ENCODE results near the gene TUT7.

The TUT7 gene

DNA sequence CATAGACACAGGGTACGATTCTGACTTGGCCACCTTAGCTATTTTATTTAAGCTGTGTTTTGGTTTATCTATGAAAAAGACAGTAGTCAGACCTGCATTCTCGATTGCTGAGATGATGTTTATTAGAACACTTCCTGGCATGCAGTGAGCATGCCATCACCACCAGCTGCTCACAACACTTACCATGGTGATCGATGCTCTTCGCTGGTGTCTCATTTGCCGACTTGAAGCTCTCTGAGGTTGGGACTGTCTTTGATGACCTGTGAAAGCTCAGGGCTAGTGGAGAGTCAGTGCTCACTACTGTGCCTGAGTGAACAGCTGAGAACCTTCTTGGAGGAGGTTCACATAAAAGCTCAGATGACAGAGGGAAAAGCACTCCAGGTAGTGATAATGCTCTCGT is 90.3 kb downstream of the TUT7 start:
- Mint-ChIP-seq H3K4me1 (ENCODE audit: low read depth) (peaks cover 7% of the 10 kb centered on the region), H3K9me3 (no peaks in the 10 kb centered on the region), H3K27ac (no peak overlapping the region), H3K4me3 (no peak overlapping the region), H3K36me3 (ENCODE audit: low read depth) (peaks cover 38% of the 10 kb centered on the region), H3K27me3 (no peaks in the 10 kb centered on the region)

DNA sequence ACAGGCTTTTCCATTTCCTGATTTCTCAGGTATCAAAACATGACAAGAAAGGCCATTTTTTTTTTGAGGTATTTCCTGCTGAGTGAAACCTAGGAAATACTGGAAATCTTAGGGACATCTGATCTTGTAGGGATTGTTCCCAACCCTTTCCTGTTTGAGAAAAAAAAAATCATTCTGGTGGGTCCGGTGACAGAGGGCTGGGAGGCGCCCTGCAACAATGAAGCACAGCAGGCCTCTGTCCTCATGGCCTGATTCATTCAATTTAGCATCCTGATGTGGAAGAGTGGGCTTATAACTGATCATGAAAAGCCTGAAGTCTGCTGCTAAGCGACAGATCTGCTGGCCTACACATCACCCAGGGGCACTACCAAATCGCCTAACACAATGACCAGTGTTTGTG is 91.7 kb downstream of the TUT7 start:
- Mint-ChIP-seq H3K9me3 (no peaks in the 10 kb centered on the region), H3K4me1 (ENCODE audit: low read depth) (peaks cover 7% of the 10 kb centered on the region), H3K36me3 (ENCODE audit: low read depth) (peaks cover 33% of the 10 kb centered on the region), H3K27ac (no peak overlapping the region), H3K27me3 (no peaks in the 10 kb centered on the region), H3K4me3 (no peak overlapping the region)

DNA sequence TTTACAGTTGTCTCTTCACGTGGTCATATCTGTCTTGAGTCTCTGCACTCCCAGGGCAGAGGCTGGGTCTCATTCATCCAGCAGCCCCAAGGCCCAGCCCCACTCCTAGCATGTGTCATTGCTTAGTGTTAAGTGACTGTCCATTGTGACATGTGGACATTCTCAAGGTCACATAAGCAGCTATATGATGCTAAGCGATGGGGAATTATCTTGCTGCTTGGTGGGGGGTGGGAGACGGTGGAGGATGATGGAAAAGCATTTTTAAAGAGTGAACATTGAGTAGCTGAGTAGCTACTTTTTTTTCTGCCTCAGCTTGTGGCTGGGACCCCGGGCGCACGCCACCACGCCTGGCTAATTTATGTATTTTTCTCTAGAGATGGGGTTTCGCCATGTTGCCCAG is 94.7 kb downstream of the TUT7 start, which contains the start of gene C9orf153:
C9orf153 (minus strand) TSS at position 101 of the 400 bp plus-strand sequence. CDS start 30,054 bp downstream, outside the sequence.
- no peaks in the 10 kb centered on the region for H3K4me1 Mint-ChIP-seq (ENCODE audit: low read depth)
- peaks cover 19% of the 10 kb centered on the region for H3K36me3 Mint-ChIP-seq (ENCODE audit: low read depth)
- H3K27me3 Mint-ChIP-seq: no peaks in the 10 kb centered on the region
- no peak within 1 kb of the TSS for H3K4me3 Mint-ChIP-seq
- H3K27ac Mint-ChIP-seq: no peak within 1 kb of the TSS
- no peaks in the 10 kb centered on the region for H3K9me3 Mint-ChIP-seq

DNA sequence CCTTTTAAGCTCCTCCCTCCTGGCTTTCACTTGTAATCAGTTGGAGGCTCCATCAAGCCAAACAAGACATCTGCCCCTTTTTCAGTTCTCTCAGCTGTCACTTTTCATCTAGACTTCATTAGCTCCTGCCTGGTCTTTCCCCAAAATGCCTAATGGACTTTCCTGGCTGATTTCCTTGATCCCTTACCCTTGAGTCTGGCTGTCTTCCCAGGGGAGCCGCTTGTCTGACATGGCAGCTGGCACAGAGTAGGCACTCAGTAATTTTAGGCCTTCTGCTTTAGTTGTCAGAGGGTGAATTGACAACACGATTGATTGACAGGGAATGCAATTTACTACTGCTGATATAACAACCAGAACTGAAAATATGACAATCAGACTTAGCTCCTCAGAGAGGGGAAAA is 96.8 kb downstream of the TUT7 start:
- no peak overlapping the region for H3K27ac Mint-ChIP-seq
- peaks cover 5% of the 10 kb centered on the region for H3K9me3 Mint-ChIP-seq
- H3K4me3 Mint-ChIP-seq: no peak overlapping the region
- peaks cover 9% of the 10 kb centered on the region for H3K36me3 Mint-ChIP-seq (ENCODE audit: low read depth)
- no peaks in the 10 kb centered on the region for H3K27me3 Mint-ChIP-seq
- H3K4me1 Mint-ChIP-seq (ENCODE audit: low read depth): no peaks in the 10 kb centered on the region

DNA sequence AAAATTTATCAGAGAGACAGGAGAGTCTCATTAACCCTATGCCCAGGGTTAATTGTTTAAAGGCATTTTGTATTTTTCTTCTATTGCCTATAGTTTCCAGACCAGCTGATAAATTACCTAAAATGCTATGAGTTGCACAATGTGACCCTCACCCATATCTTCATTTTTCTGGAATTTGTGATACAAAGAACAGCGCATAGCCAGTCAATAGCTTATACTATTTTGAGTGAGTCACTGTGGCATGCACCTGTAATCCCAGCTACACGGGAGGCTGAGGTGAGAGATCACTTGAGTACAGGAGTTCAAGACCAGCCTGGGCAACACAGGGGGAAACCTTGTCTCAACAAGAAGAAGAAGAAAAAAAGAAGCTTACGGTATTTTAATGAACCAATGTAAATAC is 97.6 kb downstream of the TUT7 start:
- no peak overlapping the region for H3K27ac Mint-ChIP-seq
- H3K4me1 Mint-ChIP-seq (ENCODE audit: low read depth): no peaks in the 10 kb centered on the region
- peaks cover 5% of the 10 kb centered on the region for H3K9me3 Mint-ChIP-seq
- no peak overlapping the region for H3K4me3 Mint-ChIP-seq
- H3K36me3 Mint-ChIP-seq (ENCODE audit: low read depth): peaks cover 8% of the 10 kb centered on the region
- H3K27me3 Mint-ChIP-seq: no peaks in the 10 kb centered on the region

DNA sequence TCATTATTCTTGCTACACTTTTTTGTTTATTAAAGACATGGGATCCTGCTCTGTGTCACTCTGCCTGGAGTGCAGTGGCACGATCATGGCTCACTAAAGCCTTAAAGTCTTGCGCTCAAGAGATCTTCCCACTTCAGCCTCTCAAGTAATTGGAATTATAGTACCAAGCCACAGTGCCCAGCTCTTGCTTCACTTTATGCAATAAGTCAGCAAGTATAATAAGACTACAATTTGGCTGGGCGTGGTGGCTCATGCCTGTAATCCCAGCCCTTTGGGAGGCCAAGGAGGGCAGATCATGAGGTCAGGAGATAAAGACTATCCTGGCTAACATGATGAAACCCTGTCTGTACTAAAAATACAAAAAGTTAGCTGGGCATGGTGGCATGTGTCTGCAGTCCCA is 100.6 kb downstream of the TUT7 start:
- H3K4me1 Mint-ChIP-seq (ENCODE audit: low read depth): no peaks in the 10 kb centered on the region
- H3K9me3 Mint-ChIP-seq: peaks cover 11% of the 10 kb centered on the region
- no peak overlapping the region for H3K27ac Mint-ChIP-seq
- peaks cover 8% of the 10 kb centered on the region for H3K36me3 Mint-ChIP-seq (ENCODE audit: low read depth)
- H3K27me3 Mint-ChIP-seq: no peaks in the 10 kb centered on the region
- no peak overlapping the region for H3K4me3 Mint-ChIP-seq

DNA sequence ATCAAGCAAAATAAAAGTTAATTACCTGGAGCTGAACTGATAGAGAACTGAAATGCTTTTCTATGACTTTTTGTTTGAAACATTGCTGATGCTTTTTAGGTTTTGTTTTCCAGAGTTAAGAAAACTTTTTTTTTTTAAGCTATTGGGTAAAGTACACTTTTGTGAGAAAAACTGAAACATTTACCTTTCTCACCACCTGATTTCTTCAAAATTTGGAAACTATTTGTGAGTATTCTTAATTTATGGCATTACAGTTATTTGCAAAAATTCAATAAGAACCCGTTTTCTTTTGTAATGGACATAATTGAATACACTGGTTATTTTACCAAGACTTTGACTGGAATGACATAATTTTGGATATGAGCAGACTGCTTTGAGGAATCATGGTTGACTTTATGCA is 101.3 kb downstream of the TUT7 start:
- no peak overlapping the region for H3K4me3 Mint-ChIP-seq
- peaks cover 8% of the 10 kb centered on the region for H3K36me3 Mint-ChIP-seq (ENCODE audit: low read depth)
- H3K9me3 Mint-ChIP-seq: peaks cover 11% of the 10 kb centered on the region
- no peaks in the 10 kb centered on the region for H3K4me1 Mint-ChIP-seq (ENCODE audit: low read depth)
- H3K27me3 Mint-ChIP-seq: peaks cover 1% of the 10 kb centered on the region
- no peak overlapping the region for H3K27ac Mint-ChIP-seq

DNA sequence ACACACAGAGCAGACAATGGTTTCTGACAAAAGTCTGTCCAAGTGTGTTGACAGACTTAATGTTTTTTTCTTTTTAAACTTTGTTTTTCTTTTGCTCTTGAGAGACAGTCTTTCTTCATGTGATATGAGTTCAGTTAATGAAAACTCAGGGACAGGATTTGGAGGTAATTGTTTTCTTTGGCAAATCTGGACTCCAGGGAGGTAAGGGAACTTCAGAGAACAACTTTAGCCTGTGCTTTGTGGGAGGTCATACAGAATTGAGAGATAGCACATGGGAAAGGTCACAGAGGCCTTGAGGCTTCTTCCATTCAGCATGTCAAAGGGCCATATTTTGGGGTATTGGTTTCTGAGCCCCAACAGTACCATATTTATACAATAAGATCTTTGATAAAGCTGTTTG is 104.1 kb downstream of the TUT7 start:
- H3K27ac Mint-ChIP-seq: no peak overlapping the region
- peaks cover 4% of the 10 kb centered on the region for H3K27me3 Mint-ChIP-seq
- peaks cover 11% of the 10 kb centered on the region for H3K9me3 Mint-ChIP-seq
- no peak overlapping the region for H3K4me3 Mint-ChIP-seq
- H3K4me1 Mint-ChIP-seq (ENCODE audit: low read depth): no peaks in the 10 kb centered on the region
- H3K36me3 Mint-ChIP-seq (ENCODE audit: low read depth): peaks cover 8% of the 10 kb centered on the region

DNA sequence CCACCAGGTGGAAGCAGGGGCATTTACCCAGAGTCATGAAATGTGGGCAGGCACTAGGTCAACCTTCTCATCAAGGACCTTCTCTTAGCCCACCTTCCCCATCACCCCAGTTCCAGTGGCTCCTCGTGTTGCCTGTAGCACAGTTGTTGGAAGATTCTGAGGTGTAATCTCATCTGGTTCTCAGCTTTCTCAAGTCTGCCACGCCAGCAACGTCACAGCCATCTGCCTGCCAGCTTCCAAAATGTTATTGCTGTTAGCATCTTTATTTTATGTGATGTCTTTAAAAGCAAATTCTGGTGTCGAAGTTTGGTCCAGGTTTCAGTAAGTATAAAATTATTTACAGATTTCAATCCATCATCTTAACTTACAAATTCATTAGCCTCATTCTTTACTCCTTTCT is 105.5 kb downstream of the TUT7 start:
- H3K4me3 Mint-ChIP-seq: no peak overlapping the region
- peaks cover 11% of the 10 kb centered on the region for H3K9me3 Mint-ChIP-seq
- no peaks in the 10 kb centered on the region for H3K4me1 Mint-ChIP-seq (ENCODE audit: low read depth)
- H3K27ac Mint-ChIP-seq: no peak overlapping the region
- H3K27me3 Mint-ChIP-seq: peaks cover 4% of the 10 kb centered on the region
- peaks cover 5% of the 10 kb centered on the region for H3K36me3 Mint-ChIP-seq (ENCODE audit: low read depth)

DNA sequence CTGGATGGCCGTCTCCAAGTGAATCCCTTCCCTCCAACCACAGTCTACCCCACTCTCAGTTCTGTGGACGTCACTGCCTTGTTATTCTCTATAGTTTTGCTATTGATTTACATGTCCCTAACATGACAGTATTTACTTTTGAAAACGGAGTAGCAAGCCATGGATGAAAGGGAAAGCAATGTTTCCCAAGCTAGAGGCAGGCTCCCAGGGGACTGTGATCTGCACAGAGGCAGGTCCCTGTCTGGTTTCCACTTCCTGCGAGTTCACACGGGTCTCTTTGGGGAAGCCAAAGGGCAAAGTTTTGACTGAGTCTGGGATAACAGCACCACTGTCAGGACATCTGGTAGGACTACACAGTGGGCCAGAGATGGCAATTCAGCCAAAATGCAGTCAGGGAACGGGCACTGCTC is 107.5 kb downstream of the TUT7 start:
- Mint-ChIP-seq H3K9me3 (peaks cover 6% of the 10 kb centered on the region), H3K36me3 (ENCODE audit: low read depth) (no peaks in the 10 kb centered on the region), H3K27ac (no peak overlapping the region), H3K4me1 (ENCODE audit: low read depth) (no peaks in the 10 kb centered on the region), H3K4me3 (no peak overlapping the region), H3K27me3 (peaks cover 4% of the 10 kb centered on the region)

DNA sequence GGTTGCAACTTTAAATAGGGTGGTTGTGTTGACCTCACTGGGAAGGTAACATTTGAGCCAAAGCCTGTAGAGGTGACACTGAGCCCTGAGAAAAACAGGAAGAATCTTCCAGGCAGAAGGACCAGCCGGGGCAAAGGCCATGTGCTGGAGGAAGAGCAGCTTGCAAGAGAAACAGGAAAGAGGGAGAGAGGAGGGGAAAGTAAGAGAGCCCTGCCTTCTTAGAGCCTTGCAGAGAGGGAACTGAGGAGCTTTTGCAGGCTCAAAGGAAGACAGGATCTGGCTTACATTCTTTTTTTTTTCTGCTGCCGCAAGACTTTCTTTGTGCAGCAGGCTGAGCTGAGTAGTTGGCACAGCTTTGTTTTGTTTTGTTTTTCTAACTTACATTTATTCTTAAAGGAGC is 112.1 kb downstream of the TUT7 start:
- Mint-ChIP-seq H3K9me3 (no peaks in the 10 kb centered on the region), H3K27ac (no peak overlapping the region), H3K27me3 (no peaks in the 10 kb centered on the region), H3K4me1 (ENCODE audit: low read depth) (peaks cover 4% of the 10 kb centered on the region), H3K4me3 (no peak overlapping the region), H3K36me3 (ENCODE audit: low read depth) (no peaks in the 10 kb centered on the region)

DNA sequence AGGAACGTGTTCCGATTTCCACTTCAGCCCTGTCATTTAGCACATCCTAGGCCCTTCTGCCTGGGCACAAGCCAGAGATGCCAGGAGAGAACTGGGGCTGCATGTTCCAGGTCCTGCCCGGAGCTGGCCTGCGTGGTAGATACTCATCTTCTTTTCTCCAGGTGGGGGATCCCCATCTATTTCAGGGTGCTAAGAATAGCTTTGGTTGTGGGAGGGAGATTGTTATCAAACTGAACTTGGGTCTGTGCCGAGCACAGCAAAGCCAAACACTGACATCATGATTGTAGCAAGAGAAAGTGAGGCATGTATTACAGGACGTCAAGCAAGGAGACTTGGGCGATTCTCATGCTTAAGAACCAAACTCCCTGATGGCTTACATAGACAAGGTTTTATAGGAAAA is 113.0 kb downstream of the TUT7 start:
- Mint-ChIP-seq H3K36me3 (ENCODE audit: low read depth) (no peaks in the 10 kb centered on the region), H3K27ac (no peak overlapping the region), H3K4me1 (ENCODE audit: low read depth) (peaks cover 4% of the 10 kb centered on the region), H3K27me3 (no peaks in the 10 kb centered on the region), H3K4me3 (no peak overlapping the region), H3K9me3 (no peaks in the 10 kb centered on the region)

DNA sequence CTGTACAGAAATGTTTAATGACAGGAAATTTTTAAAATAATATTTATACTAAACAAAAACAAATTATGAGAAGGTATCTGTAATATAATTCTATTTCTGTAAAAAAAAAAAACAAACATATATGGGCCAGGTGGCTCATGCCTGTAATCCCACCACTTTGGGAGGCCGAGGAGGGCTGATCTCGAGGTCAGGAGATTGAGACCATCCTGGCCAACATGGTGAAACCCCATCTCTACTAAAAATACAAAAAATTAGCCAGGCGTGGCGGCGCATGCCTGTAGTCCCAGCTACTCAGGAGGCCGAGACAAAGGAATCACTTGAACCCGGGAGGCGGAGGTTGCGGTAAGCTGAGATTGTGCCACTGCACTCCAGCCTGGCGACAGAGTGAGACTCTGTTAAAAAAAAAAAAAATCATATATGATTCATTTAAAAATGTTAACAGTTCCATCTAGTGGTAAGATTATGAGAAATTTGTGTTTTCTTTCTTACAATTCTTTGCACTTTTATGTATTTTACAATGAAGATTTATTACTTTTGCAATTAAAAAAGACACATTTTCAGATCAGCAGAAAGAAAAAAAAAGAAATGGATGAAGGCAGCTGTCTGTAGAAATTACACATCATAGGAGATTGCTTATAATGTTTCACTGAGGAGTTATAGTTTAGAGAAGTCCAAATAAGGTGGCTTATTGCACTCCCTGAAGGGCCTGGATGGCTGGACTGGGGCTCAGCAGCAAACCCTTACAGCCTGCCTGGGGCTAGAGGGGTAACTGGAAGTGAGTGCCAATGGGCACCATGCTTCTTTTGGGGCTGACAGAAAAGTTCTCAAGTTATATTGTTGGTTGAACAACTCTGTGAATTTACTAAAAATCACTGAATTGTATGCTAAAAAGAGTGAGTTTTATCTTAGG is 115.1 kb downstream of the TUT7 start:
- Mint-ChIP-seq H3K27ac (no peak overlapping the region), H3K27me3 (peaks cover 1% of the 10 kb centered on the region), H3K4me3 (no peak overlapping the region), H3K9me3 (no peaks in the 10 kb centered on the region), H3K4me1 (ENCODE audit: low read depth) (peaks cover 4% of the 10 kb centered on the region), H3K36me3 (ENCODE audit: low read depth) (no peaks in the 10 kb centered on the region)

All from stimulated activated naive CD8-positive, alpha-beta T cell treated with anti-CD3 and anti-CD28 coated beads, Interleukin-15, Interleukin-2, amounts not matched to agents 100 ng/mL and 50 ng/mL, for 24 hours (primary cell).